AG09309 (cell line): ENCODE measurements around the gene ARHGEF33.

Experiments used
- DNase-seq: peaks from one replicate; pipeline ENCODE4 v3.0.0-alpha.2; 2010; ENCODE audit warnings: low read depth
- H3K4me3 ChIP-seq: 2 replicates; pipeline ENCODE4 v1.5.1; 2011; ENCODE audit warnings: mild to moderate bottlenecking, low read depth, low read length, moderate library complexity; ENCODE audit not compliant: control insufficient read depth
- TF ChIP-seq, protein P1 (sequence below): IDR thresholded peaks from 2 replicates; pipeline ENCODE4 v1.5.1; 2011; ENCODE audit warnings: mild to moderate bottlenecking, low read depth, low read length, inconsistent platforms; ENCODE audit not compliant: insufficient read depth, control insufficient read depth; ENCODE audit errors: missing control alignments

The ARHGEF33 gene

DNA sequence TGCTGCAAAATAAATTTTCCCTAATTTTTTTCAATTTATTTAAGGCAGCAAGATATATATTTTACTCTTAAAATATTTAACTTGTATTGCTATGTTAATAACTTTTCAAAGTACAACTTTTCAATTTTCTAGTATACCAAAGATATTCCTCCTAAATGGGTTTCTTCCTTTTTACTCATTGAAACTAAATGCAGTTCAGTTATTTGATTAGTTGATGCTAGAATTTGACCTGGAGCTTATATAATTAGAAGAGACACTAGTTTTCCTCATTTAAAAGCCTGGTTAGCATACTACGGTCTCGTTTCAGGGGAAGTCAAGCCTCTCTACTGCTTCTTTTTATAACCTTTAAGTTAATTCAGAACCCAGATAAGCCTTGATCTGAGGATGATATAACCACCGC lies at the start of gene ARHGEF33:
ARHGEF33 (plus strand) TSS at position 301 of the 400 bp plus-strand sequence. CDS start 29,573 bp downstream, outside the sequence.
- TF ChIP-seq, protein P1, sequence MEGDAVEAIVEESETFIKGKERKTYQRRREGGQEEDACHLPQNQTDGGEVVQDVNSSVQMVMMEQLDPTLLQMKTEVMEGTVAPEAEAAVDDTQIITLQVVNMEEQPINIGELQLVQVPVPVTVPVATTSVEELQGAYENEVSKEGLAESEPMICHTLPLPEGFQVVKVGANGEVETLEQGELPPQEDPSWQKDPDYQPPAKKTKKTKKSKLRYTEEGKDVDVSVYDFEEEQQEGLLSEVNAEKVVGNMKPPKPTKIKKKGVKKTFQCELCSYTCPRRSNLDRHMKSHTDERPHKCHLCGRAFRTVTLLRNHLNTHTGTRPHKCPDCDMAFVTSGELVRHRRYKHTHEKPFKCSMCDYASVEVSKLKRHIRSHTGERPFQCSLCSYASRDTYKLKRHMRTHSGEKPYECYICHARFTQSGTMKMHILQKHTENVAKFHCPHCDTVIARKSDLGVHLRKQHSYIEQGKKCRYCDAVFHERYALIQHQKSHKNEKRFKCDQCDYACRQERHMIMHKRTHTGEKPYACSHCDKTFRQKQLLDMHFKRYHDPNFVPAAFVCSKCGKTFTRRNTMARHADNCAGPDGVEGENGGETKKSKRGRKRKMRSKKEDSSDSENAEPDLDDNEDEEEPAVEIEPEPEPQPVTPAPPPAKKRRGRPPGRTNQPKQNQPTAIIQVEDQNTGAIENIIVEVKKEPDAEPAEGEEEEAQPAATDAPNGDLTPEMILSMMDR = no peak
- H3K4me3 ChIP-seq = no peak within 1 kb of the TSS
- no peak for DNase-seq

DNA sequence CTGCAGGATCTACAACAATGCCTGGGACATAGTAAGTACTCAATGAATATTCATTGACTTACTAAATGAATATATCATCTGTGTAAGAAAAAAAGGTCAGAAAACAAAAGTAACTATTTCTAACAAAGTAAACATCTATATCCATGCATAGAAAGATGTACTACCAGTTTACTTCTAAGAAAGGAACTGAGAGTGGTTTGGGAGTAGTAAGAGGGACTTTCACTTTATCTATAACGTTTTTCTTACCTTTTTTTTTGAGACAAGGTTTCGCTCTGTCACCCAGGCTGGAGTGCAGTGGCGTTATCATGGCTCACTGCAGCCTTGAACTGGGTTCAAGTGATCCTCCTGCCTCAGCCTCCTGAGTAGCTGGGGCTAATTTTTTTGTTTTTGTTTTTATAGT lies 39.6 kb upstream of the ARHGEF33 start:
- TF ChIP-seq, protein P1 = no peak
- no peak for DNase-seq
- H3K4me3 ChIP-seq = no peak overlapping the region

DNA sequence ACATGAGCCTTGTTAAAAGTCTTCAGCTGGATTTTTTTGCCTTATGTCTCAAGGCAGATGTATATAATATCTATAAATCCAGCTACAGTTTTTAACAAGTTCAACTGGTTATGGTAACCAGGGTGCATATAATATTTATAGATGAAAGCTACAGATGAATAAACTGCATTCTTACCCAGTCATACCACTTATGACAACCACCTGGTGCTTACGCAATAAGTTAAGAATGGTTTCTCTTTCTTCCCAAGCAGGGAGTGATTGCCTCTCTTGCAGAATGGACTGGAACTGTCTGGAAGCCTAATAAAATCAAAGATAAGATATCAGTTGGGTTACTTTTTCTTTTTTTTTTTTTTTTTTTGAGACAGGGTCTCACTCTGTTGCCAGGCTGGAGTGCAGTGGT lies 33.5 kb upstream of the ARHGEF33 start:
- DNase-seq = peak; percentile 33
- no peak overlapping the region for H3K4me3 ChIP-seq
- TF ChIP-seq, protein P1 = no peak

DNA sequence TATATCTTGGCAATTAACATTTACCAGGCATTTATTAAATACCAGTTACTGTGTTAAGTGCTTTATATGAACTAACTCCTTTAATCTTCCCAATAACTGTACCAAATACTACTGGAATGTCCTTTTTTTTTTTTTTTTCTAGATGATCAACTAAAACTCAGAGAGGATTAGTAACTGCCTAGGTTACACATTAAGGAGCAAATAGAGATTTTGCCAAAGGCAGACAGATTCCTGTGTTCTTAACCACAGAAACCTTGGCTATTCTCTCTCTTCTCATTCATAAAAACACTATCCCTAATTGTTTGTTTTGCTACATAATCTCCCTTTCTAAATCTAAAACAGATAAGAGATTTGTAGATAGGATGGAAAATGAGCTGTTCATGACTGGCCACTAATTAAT lies 27.2 kb upstream of the ARHGEF33 start:
- TF ChIP-seq, protein P1 = no peak
- no peak for DNase-seq
- no peak overlapping the region for H3K4me3 ChIP-seq

DNA sequence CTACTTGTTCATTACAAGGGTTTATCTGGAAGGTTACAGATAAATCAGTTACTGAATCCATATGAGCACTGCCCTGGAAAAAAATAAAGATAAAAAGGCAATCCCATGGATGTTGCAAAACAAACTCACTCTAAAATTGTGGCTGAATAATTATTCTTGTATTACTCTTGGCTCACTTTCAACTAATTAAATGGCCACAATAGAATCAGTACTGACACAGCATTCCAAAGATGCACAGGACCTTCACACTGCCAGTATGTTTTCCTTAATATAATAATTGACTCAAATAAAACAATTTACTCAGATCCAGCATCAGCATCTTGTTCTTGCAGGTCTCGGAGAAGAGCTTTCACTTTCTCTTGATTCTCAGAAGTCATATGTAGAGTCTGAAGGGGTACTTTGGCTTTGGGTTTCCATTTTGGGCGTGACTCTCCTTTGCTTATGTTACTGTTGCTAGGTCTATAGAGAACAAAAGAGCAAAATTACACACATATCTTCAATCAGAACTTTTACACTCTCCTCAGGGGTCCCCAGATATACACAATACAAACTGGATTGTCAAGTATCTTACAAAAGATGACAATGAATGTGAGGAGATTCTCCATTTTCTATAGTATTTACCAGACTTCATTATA lies 26.5 kb upstream of the ARHGEF33 start:
- no peak overlapping the region for H3K4me3 ChIP-seq
- no peak for DNase-seq
- TF ChIP-seq, protein P1 = no peak

DNA sequence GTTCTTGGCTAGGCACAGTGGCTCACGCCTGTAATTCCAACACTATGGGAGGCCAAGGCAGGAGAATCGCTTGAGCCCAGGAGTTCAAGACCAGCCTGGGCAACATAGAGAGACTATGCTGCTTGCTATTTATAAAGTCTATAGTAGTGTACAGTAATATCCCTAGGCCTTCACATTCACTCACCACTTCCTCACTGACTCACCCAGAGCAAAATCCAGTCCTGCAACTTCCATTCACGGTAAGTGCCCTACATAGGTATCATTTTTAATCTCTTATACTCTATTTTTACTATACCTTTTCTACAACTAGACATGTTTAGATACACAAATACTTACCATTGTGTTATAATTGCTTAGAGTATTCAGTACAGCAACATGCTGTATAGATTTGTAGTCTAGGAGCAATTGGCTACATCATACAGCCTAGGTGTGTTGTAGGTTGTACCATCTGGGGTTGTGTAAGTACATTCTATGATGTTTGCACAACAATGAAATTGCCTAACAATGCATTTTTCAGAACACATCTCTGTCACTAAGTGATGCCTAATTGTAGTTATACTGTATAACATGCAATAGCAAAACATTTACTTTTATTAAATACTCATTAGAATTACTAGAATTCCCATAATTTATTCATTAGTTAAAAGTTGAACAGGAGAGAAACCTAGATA lies 22.8 kb upstream of the ARHGEF33 start:
- TF ChIP-seq, protein P1 = no peak
- H3K4me3 ChIP-seq = no peak overlapping the region
- no peak for DNase-seq

DNA sequence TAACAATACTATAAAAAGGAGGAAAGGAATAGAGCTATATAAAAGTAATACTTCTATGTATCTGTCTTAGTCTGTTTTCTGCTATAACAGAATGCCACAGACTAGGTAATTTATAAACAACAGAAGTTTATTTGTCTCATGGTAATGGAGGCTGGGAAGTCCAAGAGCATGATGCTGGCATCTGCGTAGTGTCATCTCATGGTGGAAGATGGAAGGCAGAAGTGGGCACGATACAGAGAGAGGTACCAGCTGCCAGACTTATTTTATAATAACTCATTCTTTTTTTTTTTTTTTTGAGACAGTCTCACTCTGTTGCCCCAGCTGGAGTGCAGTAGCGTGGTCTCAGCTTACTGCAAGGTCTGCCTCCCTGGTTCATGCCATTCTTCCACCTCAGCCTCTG lies 18.2 kb upstream of the ARHGEF33 start:
- H3K4me3 ChIP-seq = no peak overlapping the region
- TF ChIP-seq, protein P1 = no peak
- DNase-seq = no peak
